ENCODE measurements around the gene CFAP70. TPM values are rescaled to one million over a fixed set of nuclear protein-coding genes. Genes with fewer than 3 reads are reported as not detected.

CFAP70 gene
- under 1 TPM; 0.51 to 0.59 TPM for total RNA-seq

DNA sequence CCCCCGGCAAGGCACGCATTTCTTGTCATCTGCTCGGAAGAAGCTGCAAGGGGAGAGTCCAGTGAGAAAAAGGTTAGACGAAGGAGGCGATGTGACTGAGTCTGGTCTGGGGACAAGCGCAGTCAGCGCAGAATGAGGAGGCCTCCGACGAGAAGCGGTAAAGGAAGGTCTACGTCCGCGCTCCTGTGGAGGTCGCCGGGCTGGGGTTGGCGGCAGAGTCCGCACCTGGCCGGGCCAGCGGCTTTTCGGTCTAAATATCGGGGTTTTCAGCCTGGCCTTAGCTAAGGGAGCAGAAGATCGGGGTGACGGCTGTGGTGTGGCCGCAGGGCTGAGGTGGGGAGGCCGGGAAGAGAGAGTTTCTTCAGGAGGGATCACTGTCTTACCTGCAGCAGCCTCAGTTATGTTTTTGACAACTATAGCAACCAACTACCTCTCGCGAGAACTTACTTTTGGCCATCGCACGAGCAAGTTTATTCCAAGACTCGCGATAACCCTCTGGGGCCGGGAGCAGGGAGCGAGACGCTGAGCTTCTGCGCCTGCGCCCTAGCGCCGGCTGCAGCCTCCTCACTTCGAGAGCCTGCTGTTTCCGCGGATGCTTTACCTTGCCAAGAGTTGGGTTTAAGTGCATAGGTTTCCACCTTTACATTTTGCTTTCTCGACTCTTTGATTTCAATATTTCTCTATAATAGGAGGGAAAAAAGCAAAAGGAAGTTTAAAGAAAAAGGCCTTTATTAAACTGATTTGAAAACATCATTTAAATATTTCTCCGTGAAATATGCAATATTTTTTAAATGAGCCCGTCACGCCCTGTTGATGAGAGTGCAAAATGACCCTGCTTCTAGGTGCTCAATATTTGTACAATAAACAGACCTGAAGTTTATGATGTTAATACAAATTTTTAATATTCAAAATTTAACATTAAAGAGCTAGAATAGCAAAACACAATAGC lies at the start of gene CFAP70:
Gene CFAP70, minus strand, starts transcription at position 534 of the 949 bp plus-strand sequence. CDS start 4,068 bp downstream, outside the sequence.
- POLR2A ChIA-PET: interaction anchor here (0.7 to 2.6 kb wide), 10 partner anchors 8 to 285 kb away, joined by 3 to 7 read pairs (median 4); partner anchors contain the start of genes ANXA7, DNAJC9 and MRPS16
- intact Hi-C loops (cut with micrococcal nuclease): no loop called here
- H3K9me3 Mint-ChIP-seq: no peaks in the 10 kb centered on the region
- no peaks in the 10 kb centered on the region for H3K36me3 Mint-ChIP-seq (ENCODE audit: low read depth)
- peak within 1 kb of the TSS; percentile 87 for H3K27ac Mint-ChIP-seq
- TF ChIP-seq CTCF (IDR thresholded peaks at IDR 0.05): no peak
- ATAC-seq (peak; percentile 98), DNase-seq (peak; percentile 95)
- no peaks in the 10 kb centered on the region for H3K27me3 Mint-ChIP-seq
- H3K4me1 Mint-ChIP-seq (ENCODE audit: low read depth): peaks cover 7% of the 10 kb centered on the region
- H3K4me3 Mint-ChIP-seq: peak within 1 kb of the TSS; percentile 94
- CTCF ChIA-PET: interaction anchor here (0.6 to 1.4 kb wide), 5 partner anchors 9 to 598 kb away, joined by 3 read pairs; no protein-coding TSS in a partner anchor

DNA sequence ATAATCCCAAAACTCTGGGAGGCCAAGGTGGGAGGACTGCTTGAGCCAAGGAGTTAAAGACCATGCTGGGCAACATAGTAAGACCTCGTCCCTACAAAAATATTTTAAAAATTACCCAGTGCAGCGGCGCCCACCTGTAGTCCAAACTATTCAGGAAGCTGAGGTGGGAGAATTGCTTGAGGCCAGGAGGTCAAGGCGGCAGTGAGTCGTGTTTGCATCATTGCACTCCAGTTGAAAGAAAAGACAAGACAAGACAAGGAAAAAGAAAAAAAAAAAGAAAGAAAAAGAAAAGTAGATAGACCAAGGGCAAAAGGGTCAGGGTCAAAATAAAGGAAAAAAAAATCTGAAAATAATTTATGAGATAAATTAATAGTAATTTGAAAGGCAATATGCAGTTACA lies 49.4 kb upstream of the CFAP70 start:
- Mint-ChIP-seq H3K9me3 (no peaks in the 10 kb centered on the region), H3K4me1 (ENCODE audit: low read depth) (peaks cover 65% of the 10 kb centered on the region), H3K27me3 (no peaks in the 10 kb centered on the region), H3K36me3 (ENCODE audit: low read depth) (peaks cover 33% of the 10 kb centered on the region), H3K4me3 (no peak overlapping the region), H3K27ac (no peak overlapping the region)
- ChIA-PET CTCF (no interaction called here), POLR2A (no interaction called here)
- ATAC-seq (no peak), DNase-seq (no peak)
- intact Hi-C loops (cut with micrococcal nuclease): no loop called here
- TF ChIP-seq CTCF (IDR thresholded peaks at IDR 0.05): no peak

- no peak overlapping the region for H3K4me3 Mint-ChIP-seq
- DNase-seq (no peak), ATAC-seq (no peak)
- no peaks in the 10 kb centered on the region for H3K9me3 Mint-ChIP-seq
- no peaks in the 10 kb centered on the region for H3K27me3 Mint-ChIP-seq
- intact Hi-C loops (cut with micrococcal nuclease): no loop called here
- peaks cover 65% of the 10 kb centered on the region for H3K4me1 Mint-ChIP-seq (ENCODE audit: low read depth)
- CTCF ChIA-PET: no interaction called here
- H3K36me3 Mint-ChIP-seq (ENCODE audit: low read depth): peaks cover 28% of the 10 kb centered on the region
- TF ChIP-seq CTCF (IDR thresholded peaks at IDR 0.05): no peak
- POLR2A ChIA-PET: no interaction called here
- no peak overlapping the region for H3K27ac Mint-ChIP-seq
These were observed 48.8 kb upstream of the CFAP70 start for GRCh38 chr10:73407495-73407894.

DNA sequence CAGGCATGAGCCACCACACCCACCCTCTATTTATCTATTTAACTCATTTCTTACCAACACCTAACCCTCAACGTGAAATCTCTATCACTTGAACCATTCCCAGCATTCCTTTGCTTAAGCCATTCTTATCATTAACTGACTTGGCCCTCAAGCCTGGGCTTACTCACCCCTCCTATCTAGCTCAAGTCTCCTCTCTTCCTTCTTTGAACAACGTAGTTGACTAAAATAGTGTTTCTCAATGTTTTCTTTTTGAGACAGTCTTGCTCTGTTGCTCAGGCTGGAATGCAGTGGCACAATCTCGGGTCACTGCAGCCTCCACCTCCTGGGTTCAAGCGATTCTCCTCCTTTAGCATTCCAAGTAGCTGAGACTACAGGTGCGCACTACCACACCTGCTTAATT lies 48.2 kb upstream of the CFAP70 start:
- H3K27ac Mint-ChIP-seq: no peak overlapping the region

More for the DNA sequence above, 48.2 kb upstream of the CFAP70 start:
- Mint-ChIP-seq H3K9me3 (no peaks in the 10 kb centered on the region), H3K36me3 (ENCODE audit: low read depth) (peaks cover 28% of the 10 kb centered on the region), H3K4me3 (no peak overlapping the region), H3K4me1 (ENCODE audit: low read depth) (peaks cover 62% of the 10 kb centered on the region), H3K27me3 (no peaks in the 10 kb centered on the region)
- DNase-seq (no peak), ATAC-seq (no peak)
- TF ChIP-seq CTCF (IDR thresholded peaks at IDR 0.05): no peak
- CTCF ChIA-PET: no interaction called here
- POLR2A ChIA-PET: no interaction called here
- intact Hi-C loops (cut with micrococcal nuclease): no loop called here

All from activated CD8-positive, alpha-beta T cell treated with anti-CD3 and anti-CD28 coated beads for 36 hours (primary cell).